MCF 10A (cell line): ENCODE data around the gene RPS6KA2. TPM values are rescaled to one million over a fixed set of nuclear protein-coding genes. Genes with fewer than 3 reads are reported as not detected.

Experiments
- BruUV-seq: library from RNA; stranded (reverse); fragments of 400-500 nt; replicated peaks from 2 replicates; lab custom pipeline; 2021; lab: Mats Ljungman, UMichigan
- CTCF ChIA-PET: fragments of 300-600 bp; sonication (Branson Sonifier 250); formaldehyde crosslinking; extraction: SDS; loops from one replicate; lab custom pipeline; 2021; ENCODE audit warnings: antibody characterized with exemption, inconsistent platforms; lab: Yijun Ruan, JAX
- POLR2A ChIA-PET: fragments of 300-600, 350-650 bp; sonication (Branson Sonifier 250); formaldehyde crosslinking; extraction: SDS; loops from one replicate; lab custom pipeline; 2020; ENCODE audit warnings: antibody characterized with exemption, inconsistent platforms; lab: Yijun Ruan, JAX
- DNase-seq: peaks from one replicate; pipeline ENCODE4 v3.0.0-alpha.2; 2018; ENCODE audit not compliant: unreplicated experiment
- H3K27ac Mint-ChIP-seq: one replicate; pipeline ENCODE4 v1.8.0; 2022; ENCODE audit warnings: mild to moderate bottlenecking, low read depth, mixed read lengths; ENCODE audit not compliant: unreplicated experiment
- H3K27me3 Mint-ChIP-seq: one replicate; pipeline ENCODE4 v1.8.0; 2022; ENCODE audit warnings: mixed read lengths; ENCODE audit not compliant: insufficient read depth, unreplicated experiment
- H3K36me3 Mint-ChIP-seq: one replicate; pipeline ENCODE4 v1.8.0; 2022; ENCODE audit warnings: mild to moderate bottlenecking, moderate library complexity, mixed read lengths; ENCODE audit not compliant: insufficient read depth, unreplicated experiment
- H3K4me1 Mint-ChIP-seq: one replicate; pipeline ENCODE4 v1.8.0; 2022; ENCODE audit warnings: mixed read lengths; ENCODE audit not compliant: insufficient read depth, unreplicated experiment
- H3K4me3 Mint-ChIP-seq: one replicate; pipeline ENCODE4 v1.8.0; 2022; ENCODE audit warnings: mild to moderate bottlenecking, moderate library complexity, mixed read lengths; ENCODE audit not compliant: unreplicated experiment
- H3K9me3 Mint-ChIP-seq: one replicate; pipeline ENCODE4 v1.8.0; 2022; ENCODE audit warnings: mixed read lengths; ENCODE audit not compliant: unreplicated experiment
- intact Hi-C: fragments of 100-400 bp; cut with micrococcal nuclease; formaldehyde crosslinking; loops from 2 replicates; pipeline ENCODE4 v1.14.1; 2022
- total RNA-seq: library from RNA; stranded (reverse); gene quantifications from 2 replicates; pipeline ENCODE4 v1.2.3, GENCODE V29; 2022
- TF ChIP-seq, protein P1 (sequence below): fragments of 200-600 bp; IDR thresholded peaks from one replicate; pipeline ENCODE4 v1.8.0; 2022; ENCODE audit warnings: antibody characterized with exemption, mild to moderate bottlenecking; ENCODE audit not compliant: unreplicated experiment

Gene RPS6KA2
- total RNA-seq, 1 experiment from 2014 or later, result 126 TPM

- H3K4me1 Mint-ChIP-seq, result no peaks in the 10 kb centered on the region
- ChIA-PET CTCF (interaction anchor here (0.6 to 4.2 kb wide), 23 partner anchors 8 to 269 kb away, joined by 3 to 57 read pairs (median 4); partner anchors contain the start of gene SFT2D1), POLR2A (interaction anchor here (0.7 to 4.6 kb wide), 27 partner anchors 10 to 1450 kb away, joined by 3 to 42 read pairs (median 3); partner anchors contain the start of gene SFT2D1)
- BruUV-seq, result no TSS peak
- no peaks in the 10 kb centered on the region for H3K27me3 Mint-ChIP-seq
- peak; percentile 72 for DNase-seq
- peak overlapping the region; percentile 85 for H3K4me3 Mint-ChIP-seq
- H3K27ac Mint-ChIP-seq, result peak overlapping the region; percentile 74
- TF ChIP-seq, protein P1, sequence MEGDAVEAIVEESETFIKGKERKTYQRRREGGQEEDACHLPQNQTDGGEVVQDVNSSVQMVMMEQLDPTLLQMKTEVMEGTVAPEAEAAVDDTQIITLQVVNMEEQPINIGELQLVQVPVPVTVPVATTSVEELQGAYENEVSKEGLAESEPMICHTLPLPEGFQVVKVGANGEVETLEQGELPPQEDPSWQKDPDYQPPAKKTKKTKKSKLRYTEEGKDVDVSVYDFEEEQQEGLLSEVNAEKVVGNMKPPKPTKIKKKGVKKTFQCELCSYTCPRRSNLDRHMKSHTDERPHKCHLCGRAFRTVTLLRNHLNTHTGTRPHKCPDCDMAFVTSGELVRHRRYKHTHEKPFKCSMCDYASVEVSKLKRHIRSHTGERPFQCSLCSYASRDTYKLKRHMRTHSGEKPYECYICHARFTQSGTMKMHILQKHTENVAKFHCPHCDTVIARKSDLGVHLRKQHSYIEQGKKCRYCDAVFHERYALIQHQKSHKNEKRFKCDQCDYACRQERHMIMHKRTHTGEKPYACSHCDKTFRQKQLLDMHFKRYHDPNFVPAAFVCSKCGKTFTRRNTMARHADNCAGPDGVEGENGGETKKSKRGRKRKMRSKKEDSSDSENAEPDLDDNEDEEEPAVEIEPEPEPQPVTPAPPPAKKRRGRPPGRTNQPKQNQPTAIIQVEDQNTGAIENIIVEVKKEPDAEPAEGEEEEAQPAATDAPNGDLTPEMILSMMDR, result peak; percentile 78
- H3K9me3 Mint-ChIP-seq, result no peaks in the 10 kb centered on the region
- intact Hi-C loops, result loop anchor here (1.0 to 5.0 kb wide), 4 partner anchors 40 to 225 kb away; partner anchors contain the start of gene SFT2D1
- H3K36me3 Mint-ChIP-seq, result no peaks in the 10 kb centered on the region
These were observed 245.1 kb downstream of the RPS6KA2 start for GRCh38 chr6:166381733-166382499.

DNA sequence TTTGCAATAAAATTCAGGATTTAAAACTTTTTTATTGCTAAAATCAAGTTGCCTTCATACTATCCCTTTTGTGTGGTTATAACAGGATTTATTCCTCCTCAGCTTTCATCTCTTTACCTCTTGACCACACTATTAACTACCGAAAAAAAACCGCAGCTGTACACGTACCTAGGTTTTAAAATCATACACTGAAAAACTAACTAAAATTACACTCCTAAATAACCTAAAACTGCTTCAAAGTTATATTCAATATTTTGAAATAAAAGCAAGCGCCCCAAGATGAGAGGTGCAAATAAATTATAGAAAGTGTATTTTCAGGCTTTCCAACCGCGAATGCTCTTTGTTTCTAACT lies 245.7 kb downstream of the RPS6KA2 start:
- H3K27ac Mint-ChIP-seq, result peak overlapping the region; percentile 74
- BruUV-seq, result TSS peak; percentile 47

GRCh38 chr6:166379800-166380199 lies 247.3 kb downstream of the RPS6KA2 start:
- no TSS peak for BruUV-seq
- POLR2A ChIA-PET, result interaction anchor here (0.7 to 4.6 kb wide), 6 partner anchors 12 to 102 kb away, joined by 3 to 42 read pairs (median 4); partner anchors contain the start of gene SFT2D1
- intact Hi-C loops, result loop anchor here (5.0 kb wide), 1 partner anchor 222 kb away; no protein-coding TSS in a partner anchor
- TF ChIP-seq, protein P1, result no peak
- no peak overlapping the region for H3K4me3 Mint-ChIP-seq
- CTCF ChIA-PET, result interaction anchor here (1.0 to 4.2 kb wide), 6 partner anchors 18 to 108 kb away, joined by 3 to 57 read pairs (median 10); partner anchors contain the start of gene SFT2D1
- H3K36me3 Mint-ChIP-seq, result no peaks in the 10 kb centered on the region
- H3K4me1 Mint-ChIP-seq, result no peaks in the 10 kb centered on the region
- no peak overlapping the region for H3K27ac Mint-ChIP-seq
- no peak for DNase-seq
- no peaks in the 10 kb centered on the region for H3K9me3 Mint-ChIP-seq
- no peaks in the 10 kb centered on the region for H3K27me3 Mint-ChIP-seq

More for the DNA sequence above, 245.7 kb downstream of the RPS6KA2 start:
- Mint-ChIP-seq H3K4me3 (peak overlapping the region; percentile 85), H3K9me3 (no peaks in the 10 kb centered on the region), H3K4me1 (no peaks in the 10 kb centered on the region), H3K27me3 (no peaks in the 10 kb centered on the region), H3K36me3 (no peaks in the 10 kb centered on the region)
- ChIA-PET CTCF (interaction anchor here (0.6 to 4.2 kb wide), 24 partner anchors 8 to 268 kb away, joined by 3 to 57 read pairs (median 4); partner anchors contain the start of gene SFT2D1), POLR2A (interaction anchor here (0.7 to 4.6 kb wide), 27 partner anchors 9 to 1450 kb away, joined by 3 to 42 read pairs (median 3); partner anchors contain the start of gene SFT2D1)
- intact Hi-C loops, result loop anchor here (1.0 to 5.0 kb wide), 3 partner anchors 39 to 224 kb away; partner anchors contain the start of gene SFT2D1
- DNase-seq, result no peak
- TF ChIP-seq, protein P1, result no peak

DNA sequence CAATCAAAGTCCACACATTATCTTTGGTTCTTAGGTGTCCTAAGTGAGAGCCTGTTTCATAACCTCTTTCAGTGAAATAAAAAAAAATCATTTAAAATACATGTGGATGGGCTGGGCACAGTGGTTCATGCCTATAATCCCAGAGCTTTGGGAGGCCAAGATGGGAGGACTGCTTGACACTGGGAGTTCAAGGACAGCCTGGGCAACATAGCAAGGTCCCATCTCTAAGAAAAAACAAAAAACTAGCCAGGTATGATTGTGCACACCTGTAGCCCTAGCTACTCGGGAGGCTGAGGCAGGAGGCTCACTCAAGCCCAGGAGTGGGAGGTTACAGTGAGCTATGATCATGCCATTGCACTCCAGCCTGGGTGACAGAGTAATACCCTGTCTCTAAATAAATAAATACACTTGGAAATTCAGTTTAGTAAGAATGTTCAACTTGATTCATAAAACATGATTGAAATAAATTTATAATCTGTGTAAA lies 247.9 kb downstream of the RPS6KA2 start:
- Mint-ChIP-seq H3K27ac (no peak overlapping the region), H3K4me1 (no peaks in the 10 kb centered on the region), H3K27me3 (no peaks in the 10 kb centered on the region), H3K9me3 (no peaks in the 10 kb centered on the region), H3K4me3 (no peak overlapping the region), H3K36me3 (no peaks in the 10 kb centered on the region)
- POLR2A ChIA-PET, result interaction anchor here (0.7 to 4.6 kb wide), 5 partner anchors 19 to 102 kb away, joined by 3 to 42 read pairs (median 4); partner anchors contain the start of gene SFT2D1
- no TSS peak for BruUV-seq
- no peak for DNase-seq
- CTCF ChIA-PET, result interaction anchor here (0.8 to 4.2 kb wide), 7 partner anchors 18 to 103 kb away, joined by 3 to 57 read pairs (median 5); partner anchors contain the start of gene SFT2D1
- TF ChIP-seq, protein P1, result no peak
- intact Hi-C loops, result no loop called here
